Nephron progenitor cell (in vitro differentiated cells): ENCODE data around the gene CLDN9.

Experiments used
- DNase-seq: peaks from one replicate; pipeline ENCODE4 v3.0.0; 2021
- H3K27ac Mint-ChIP-seq: 2 replicates; pipeline ENCODE4 v1.8.0; 2021; ENCODE audit warnings: mild to moderate bottlenecking, moderate library complexity, mixed read lengths
- H3K27me3 Mint-ChIP-seq: 2 replicates; pipeline ENCODE4 v1.8.0; 2021; ENCODE audit warnings: mild to moderate bottlenecking, low read depth, mixed read lengths; ENCODE audit not compliant: poor library complexity
- H3K36me3 Mint-ChIP-seq: 2 replicates; pipeline ENCODE4 v1.8.0; 2021; ENCODE audit warnings: low read depth, mixed read lengths
- H3K4me1 Mint-ChIP-seq: 2 replicates; pipeline ENCODE4 v1.8.0; 2021; ENCODE audit warnings: mixed read lengths
- H3K4me3 Mint-ChIP-seq: 2 replicates; pipeline ENCODE4 v1.8.0; 2021; ENCODE audit warnings: mild to moderate bottlenecking, moderate library complexity, mixed read lengths
- H3K9me3 Mint-ChIP-seq: 2 replicates; pipeline ENCODE4 v1.8.0; 2021; ENCODE audit warnings: mild to moderate bottlenecking, moderate library complexity, mixed read lengths
- CTCF ChIP-seq: fragments of 200-600 bp; sonication (generic); IDR thresholded peaks from 2 replicates; pipeline ENCODE4 v1.5.0; 2021; ENCODE audit warnings: antibody characterized with exemption

CLDN9 gene

GRCh38 chr16:3032624-3033023, 19.9 kb downstream of the CLDN9 start:
- TF ChIP-seq CTCF, result no peak
- H3K4me3 Mint-ChIP-seq, result no peak overlapping the region
- no peak overlapping the region for H3K27ac Mint-ChIP-seq
- H3K27me3 Mint-ChIP-seq, result peaks cover 60% of the 10 kb centered on the region
- no peak for DNase-seq
- no peaks in the 10 kb centered on the region for H3K9me3 Mint-ChIP-seq
- H3K4me1 Mint-ChIP-seq, result peaks cover 11% of the 10 kb centered on the region
- H3K36me3 Mint-ChIP-seq, result peaks cover 1% of the 10 kb centered on the region

- no peak for DNase-seq
- Mint-ChIP-seq H3K27me3 (peaks cover 79% of the 10 kb centered on the region), H3K9me3 (no peaks in the 10 kb centered on the region), H3K4me1 (peaks cover 6% of the 10 kb centered on the region), H3K36me3 (no peaks in the 10 kb centered on the region), H3K4me3 (no peak overlapping the region), H3K27ac (no peak overlapping the region)
- no peak for TF ChIP-seq CTCF
These were observed 22.7 kb downstream of the CLDN9 start for GRCh38 chr16:3035289-3035971.

GRCh38 chr16:3035972-3036725, 23.4 kb downstream of the CLDN9 start:
- Mint-ChIP-seq H3K27me3 (peaks cover 86% of the 10 kb centered on the region), H3K4me3 (no peak overlapping the region), H3K4me1 (peaks cover 6% of the 10 kb centered on the region), H3K27ac (no peak overlapping the region), H3K9me3 (no peaks in the 10 kb centered on the region), H3K36me3 (no peaks in the 10 kb centered on the region)
- TF ChIP-seq CTCF, result no peak
- no peak for DNase-seq

- Mint-ChIP-seq H3K27me3 (peaks cover 88% of the 10 kb centered on the region), H3K27ac (no peak within 1 kb of the TSS)
- TF ChIP-seq CTCF, result no peak
These were observed 24.1 kb downstream of the CLDN9 start, which contains the start of gene BICDL2 for GRCh38 chr16:3036726-3037315. TSS of gene BICDL2 (minus strand) at chr16:3036944. CDS start at chr16:3035496, 1,448 bp downstream.

GRCh38 chr16:3038256-3038655, 25.5 kb downstream of the CLDN9 start:
- Mint-ChIP-seq H3K9me3 (no peaks in the 10 kb centered on the region), H3K27me3 (peaks cover 85% of the 10 kb centered on the region), H3K4me1 (no peaks in the 10 kb centered on the region), H3K27ac (no peak overlapping the region), H3K4me3 (no peak overlapping the region), H3K36me3 (no peaks in the 10 kb centered on the region)
- no peak for TF ChIP-seq CTCF
- no peak for DNase-seq

More at GRCh38 chr16:3036726-3037315, 24.1 kb downstream of the CLDN9 start, which contains the start of gene BICDL2:
- H3K4me1 Mint-ChIP-seq, result peaks cover 6% of the 10 kb centered on the region
- H3K4me3 Mint-ChIP-seq, result no peak within 1 kb of the TSS
- no peak for DNase-seq
- H3K36me3 Mint-ChIP-seq, result no peaks in the 10 kb centered on the region
- H3K9me3 Mint-ChIP-seq, result no peaks in the 10 kb centered on the region
